ENCODE results near the gene EIF4E3.

The EIF4E3 gene

DNA sequence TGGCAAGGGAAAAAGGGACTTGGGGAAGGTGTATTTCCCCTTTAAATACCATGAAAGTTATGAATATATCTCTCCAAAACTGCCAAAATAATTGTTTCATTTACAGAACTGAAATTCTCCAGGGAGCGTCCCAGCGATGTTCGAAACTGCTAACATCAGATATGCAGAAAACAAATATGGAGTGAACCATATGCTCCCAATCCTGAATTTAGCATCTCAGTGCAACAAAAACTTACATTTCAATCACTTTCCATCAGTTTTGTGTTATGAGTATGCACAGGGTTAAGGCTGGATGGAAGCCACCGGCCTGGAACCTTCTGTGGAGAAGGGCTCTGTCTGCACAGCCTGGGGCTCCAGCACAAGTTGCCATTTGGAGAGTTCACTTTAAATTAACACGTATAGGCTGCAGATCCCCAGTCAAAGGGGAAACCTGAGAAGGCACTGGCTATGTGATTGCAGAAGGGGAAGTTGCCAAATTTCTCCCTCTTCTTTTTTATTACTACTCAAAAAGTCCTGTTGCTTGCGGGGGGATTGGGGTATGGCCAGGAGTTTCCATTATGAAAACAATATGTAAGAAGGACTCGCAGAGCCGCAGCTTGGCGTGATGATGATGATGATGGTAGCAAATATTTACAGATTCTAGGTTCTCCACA, 84.7 kb downstream of the EIF4E3 start:
- no peak overlapping the region for H3K27ac Mint-ChIP-seq
- no peaks in the 10 kb centered on the region for H3K9me3 Mint-ChIP-seq
- CTCF ChIA-PET = no interaction called here
- H3K4me3 Mint-ChIP-seq = no peak overlapping the region
- no peaks in the 10 kb centered on the region for H3K4me1 Mint-ChIP-seq
- H3K27me3 Mint-ChIP-seq = no peaks in the 10 kb centered on the region
- H3K36me3 Mint-ChIP-seq = no peaks in the 10 kb centered on the region
- no peak for DNase-seq

DNA sequence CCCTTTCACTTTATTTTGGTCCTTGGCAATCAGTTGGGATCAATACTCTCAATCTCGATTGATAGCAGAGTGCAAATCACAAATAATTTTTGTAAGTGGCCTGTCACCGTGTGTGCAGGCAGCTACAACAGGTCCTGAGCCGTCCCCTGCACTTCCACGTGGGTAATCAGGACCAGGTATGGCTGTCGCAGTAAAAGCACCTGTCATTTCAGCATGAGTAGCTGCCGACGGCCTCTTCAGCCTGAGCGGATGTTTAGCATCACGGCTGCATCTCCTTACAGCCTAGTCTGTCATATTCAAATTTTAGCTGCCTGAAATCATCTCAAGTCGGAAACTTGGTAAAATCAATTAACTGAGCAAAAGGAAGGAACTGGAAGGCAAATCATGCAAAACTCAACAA, 88.7 kb downstream of the EIF4E3 start:
- CTCF ChIA-PET = no interaction called here
- H3K27ac Mint-ChIP-seq = no peak overlapping the region
- H3K9me3 Mint-ChIP-seq = no peaks in the 10 kb centered on the region
- H3K4me1 Mint-ChIP-seq = no peaks in the 10 kb centered on the region
- H3K36me3 Mint-ChIP-seq = no peaks in the 10 kb centered on the region
- H3K4me3 Mint-ChIP-seq = no peak overlapping the region
- DNase-seq = no peak
- H3K27me3 Mint-ChIP-seq = no peaks in the 10 kb centered on the region

DNA sequence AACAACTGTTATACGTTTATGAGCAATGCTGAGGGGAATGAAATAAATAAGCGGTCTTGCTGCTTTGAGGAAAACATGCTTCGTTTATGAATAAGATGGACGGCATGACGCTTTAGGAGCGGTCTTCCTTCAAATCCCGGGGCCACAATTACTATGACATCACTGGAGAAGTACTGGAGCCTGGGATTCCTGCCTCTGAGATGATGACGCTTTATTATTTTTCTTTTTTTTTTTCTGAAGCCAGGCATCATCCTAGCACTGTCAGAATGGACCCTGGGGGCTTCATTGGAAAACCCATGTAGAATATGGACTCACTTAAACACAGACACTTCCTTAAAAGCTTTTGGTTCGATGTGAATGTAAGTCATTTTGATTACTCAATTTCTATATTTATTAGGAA, 89.2 kb downstream of the EIF4E3 start:
- CTCF ChIA-PET = no interaction called here
- no peak overlapping the region for H3K4me3 Mint-ChIP-seq
- H3K27ac Mint-ChIP-seq = no peak overlapping the region
- DNase-seq = no peak
- H3K27me3 Mint-ChIP-seq = no peaks in the 10 kb centered on the region
- no peaks in the 10 kb centered on the region for H3K9me3 Mint-ChIP-seq
- H3K36me3 Mint-ChIP-seq = no peaks in the 10 kb centered on the region
- H3K4me1 Mint-ChIP-seq = no peaks in the 10 kb centered on the region

DNA sequence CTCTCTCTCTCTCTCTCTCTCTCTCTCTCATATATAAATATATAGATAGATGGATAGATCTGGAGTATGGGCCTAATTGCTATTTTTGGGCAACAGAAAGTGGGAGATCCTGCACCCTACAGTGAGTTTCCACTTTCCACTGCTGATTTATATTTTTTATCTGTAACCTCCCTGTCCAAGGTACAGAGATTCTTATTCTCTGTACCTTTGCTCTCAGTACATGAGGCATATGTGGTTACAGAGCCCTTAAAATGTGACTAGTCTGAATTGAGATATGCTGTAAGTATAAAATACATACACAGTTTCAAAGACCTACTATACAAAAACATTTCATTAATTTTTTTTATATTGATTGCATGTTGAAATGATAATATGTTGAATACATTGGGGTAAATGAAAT, 90.5 kb downstream of the EIF4E3 start:
- Mint-ChIP-seq H3K4me3 (no peak overlapping the region), H3K27me3 (no peaks in the 10 kb centered on the region), H3K4me1 (no peaks in the 10 kb centered on the region), H3K9me3 (no peaks in the 10 kb centered on the region), H3K36me3 (no peaks in the 10 kb centered on the region), H3K27ac (no peak overlapping the region)
- no peak for DNase-seq
- CTCF ChIA-PET = interaction anchor here (0.6 kb wide), 1 partner anchor 240 kb away, joined by 3 read pairs; no protein-coding TSS in a partner anchor

DNA sequence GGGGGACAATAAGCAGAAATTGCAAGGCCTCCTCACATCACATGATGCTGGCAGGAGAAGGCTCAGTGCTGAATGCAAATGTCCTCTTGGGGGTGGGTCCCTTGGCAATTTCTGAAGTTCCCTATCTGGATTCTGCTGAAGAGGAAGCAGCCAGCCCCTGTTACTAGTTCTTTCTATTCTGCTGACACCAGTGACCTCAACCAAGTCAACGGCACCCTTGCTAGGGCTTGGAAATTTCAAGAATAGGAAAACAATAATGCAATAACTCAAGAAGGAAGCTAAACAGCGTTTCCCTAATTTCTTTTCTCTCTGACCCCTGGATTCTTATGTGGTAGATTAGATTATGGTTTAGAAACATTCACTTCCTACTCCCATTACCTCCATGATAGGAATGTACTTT, 95.5 kb downstream of the EIF4E3 start:
- Mint-ChIP-seq H3K4me1 (no peaks in the 10 kb centered on the region), H3K9me3 (no peaks in the 10 kb centered on the region), H3K27ac (no peak overlapping the region), H3K36me3 (no peaks in the 10 kb centered on the region), H3K4me3 (no peak overlapping the region), H3K27me3 (no peaks in the 10 kb centered on the region)
- CTCF ChIA-PET = no interaction called here
- no peak for DNase-seq

DNA sequence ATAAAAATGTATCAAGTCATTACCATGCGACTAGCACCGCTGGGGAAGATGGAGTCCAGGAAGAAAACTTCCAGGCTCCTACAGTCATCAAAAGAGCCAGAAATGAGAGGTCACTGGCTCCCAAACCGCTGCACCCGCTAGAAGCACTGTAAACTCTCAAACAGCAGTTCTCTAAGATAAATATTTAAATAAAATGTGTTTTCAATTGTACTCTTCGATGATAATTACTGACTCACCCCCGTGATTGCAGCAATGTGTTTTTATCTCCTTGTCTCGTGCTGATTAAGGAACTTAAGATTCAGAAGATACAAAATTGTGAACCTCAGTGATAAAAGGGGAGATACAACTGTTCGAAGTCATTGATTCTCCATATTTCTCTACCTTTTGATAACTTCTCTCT, 95.9 kb downstream of the EIF4E3 start:
- Mint-ChIP-seq H3K4me3 (no peak overlapping the region), H3K36me3 (no peaks in the 10 kb centered on the region), H3K27me3 (no peaks in the 10 kb centered on the region), H3K27ac (no peak overlapping the region), H3K4me1 (no peaks in the 10 kb centered on the region), H3K9me3 (no peaks in the 10 kb centered on the region)
- DNase-seq = no peak
- CTCF ChIA-PET = no interaction called here

DNA sequence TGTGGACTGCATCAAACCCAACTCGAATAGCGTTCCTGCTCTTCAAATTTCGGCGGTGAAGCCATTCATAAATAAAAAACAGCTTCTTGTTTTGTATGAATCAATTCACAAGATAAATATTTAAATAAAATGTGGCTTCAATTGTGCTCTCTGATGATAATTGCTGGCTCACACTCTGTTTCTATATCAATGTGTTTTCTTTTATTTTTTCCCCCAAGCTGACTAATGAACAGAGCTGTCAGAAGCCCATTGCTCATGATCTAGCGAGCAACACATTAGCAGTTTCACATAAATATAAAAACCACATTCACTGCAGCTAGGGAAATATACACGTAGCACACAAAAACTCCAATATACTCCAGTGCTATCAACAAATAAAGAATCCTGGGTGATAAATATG, 96.7 kb downstream of the EIF4E3 start:
- Mint-ChIP-seq H3K4me1 (no peaks in the 10 kb centered on the region), H3K9me3 (no peaks in the 10 kb centered on the region), H3K27me3 (no peaks in the 10 kb centered on the region), H3K36me3 (no peaks in the 10 kb centered on the region), H3K27ac (no peak overlapping the region), H3K4me3 (no peak overlapping the region)
- CTCF ChIA-PET = no interaction called here
- DNase-seq = no peak

DNA sequence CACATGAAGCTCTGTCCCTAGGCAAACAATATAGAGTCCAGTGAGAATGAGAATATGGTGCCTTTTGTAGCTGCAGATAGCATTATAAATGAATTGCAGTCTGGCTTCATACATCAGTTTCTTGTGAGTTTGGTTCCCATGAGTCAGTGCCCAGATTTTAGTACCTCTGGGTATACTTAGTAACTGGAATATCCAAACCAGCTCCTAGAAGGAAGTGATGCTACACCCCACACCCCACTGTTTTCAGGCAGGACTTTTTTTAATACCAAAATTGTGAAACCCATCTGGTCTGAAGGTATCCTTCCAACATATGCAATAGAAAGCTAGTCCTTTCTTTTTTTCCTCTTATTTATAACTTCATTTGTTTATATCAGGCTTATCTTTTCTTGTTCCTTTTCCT, 99.5 kb downstream of the EIF4E3 start:
- H3K27me3 Mint-ChIP-seq = no peaks in the 10 kb centered on the region
- DNase-seq = no peak
- CTCF ChIA-PET = no interaction called here
- no peak overlapping the region for H3K27ac Mint-ChIP-seq
- H3K4me1 Mint-ChIP-seq = no peaks in the 10 kb centered on the region
- H3K36me3 Mint-ChIP-seq = no peaks in the 10 kb centered on the region
- no peak overlapping the region for H3K4me3 Mint-ChIP-seq
- no peaks in the 10 kb centered on the region for H3K9me3 Mint-ChIP-seq
